GM12801 (cell line): ENCODE measurements around the gene MLX.

Experiments
- TF ChIP-seq, protein P1 (sequence below): IDR thresholded peaks from one replicate; pipeline ENCODE4 v1.5.1; 2011; ENCODE audit warnings: control low read depth; ENCODE audit not compliant: insufficient read length; ENCODE audit errors: extremely low read depth

The MLX gene

DNA sequence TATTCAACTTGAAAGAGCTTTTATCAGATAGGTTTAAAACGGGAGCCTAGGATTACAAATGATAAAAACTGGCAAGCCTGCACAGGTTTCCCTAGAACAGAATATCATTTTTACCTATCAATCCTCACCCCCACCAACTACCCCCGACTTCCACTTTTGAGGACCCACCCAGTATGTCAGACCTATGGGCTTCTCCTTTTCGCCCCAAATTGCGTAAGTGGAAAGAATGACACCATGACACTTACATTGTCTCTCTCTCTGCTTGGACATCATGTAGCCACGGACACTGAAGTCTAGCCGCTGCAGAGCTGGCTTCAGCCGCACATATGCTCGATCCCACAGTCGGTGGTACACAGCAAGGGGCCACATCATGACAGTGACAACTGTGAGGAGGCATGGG, 18.0 kb downstream of the MLX start:
- TF ChIP-seq, protein P1, sequence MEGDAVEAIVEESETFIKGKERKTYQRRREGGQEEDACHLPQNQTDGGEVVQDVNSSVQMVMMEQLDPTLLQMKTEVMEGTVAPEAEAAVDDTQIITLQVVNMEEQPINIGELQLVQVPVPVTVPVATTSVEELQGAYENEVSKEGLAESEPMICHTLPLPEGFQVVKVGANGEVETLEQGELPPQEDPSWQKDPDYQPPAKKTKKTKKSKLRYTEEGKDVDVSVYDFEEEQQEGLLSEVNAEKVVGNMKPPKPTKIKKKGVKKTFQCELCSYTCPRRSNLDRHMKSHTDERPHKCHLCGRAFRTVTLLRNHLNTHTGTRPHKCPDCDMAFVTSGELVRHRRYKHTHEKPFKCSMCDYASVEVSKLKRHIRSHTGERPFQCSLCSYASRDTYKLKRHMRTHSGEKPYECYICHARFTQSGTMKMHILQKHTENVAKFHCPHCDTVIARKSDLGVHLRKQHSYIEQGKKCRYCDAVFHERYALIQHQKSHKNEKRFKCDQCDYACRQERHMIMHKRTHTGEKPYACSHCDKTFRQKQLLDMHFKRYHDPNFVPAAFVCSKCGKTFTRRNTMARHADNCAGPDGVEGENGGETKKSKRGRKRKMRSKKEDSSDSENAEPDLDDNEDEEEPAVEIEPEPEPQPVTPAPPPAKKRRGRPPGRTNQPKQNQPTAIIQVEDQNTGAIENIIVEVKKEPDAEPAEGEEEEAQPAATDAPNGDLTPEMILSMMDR: no peak

DNA sequence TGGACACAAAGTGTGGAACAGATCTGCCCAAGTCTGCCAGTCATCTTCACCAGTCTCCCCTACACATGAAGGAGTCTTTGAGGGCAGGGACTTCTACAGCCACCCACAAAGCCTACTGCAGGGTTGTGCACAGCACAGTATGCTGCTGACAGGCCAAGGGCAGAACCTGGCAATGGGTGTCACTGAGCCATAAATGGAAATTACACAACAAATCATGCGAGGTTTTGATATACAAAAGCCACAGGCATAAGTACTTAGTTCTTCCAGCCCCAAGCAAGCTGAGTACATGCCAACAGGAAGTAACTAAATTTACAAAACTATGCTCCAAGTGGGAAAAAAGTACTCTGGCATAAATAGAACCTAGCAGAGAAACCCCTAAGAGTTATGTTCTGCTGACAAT, 18.5 kb downstream of the MLX start:
- TF ChIP-seq, protein P1: no peak

DNA sequence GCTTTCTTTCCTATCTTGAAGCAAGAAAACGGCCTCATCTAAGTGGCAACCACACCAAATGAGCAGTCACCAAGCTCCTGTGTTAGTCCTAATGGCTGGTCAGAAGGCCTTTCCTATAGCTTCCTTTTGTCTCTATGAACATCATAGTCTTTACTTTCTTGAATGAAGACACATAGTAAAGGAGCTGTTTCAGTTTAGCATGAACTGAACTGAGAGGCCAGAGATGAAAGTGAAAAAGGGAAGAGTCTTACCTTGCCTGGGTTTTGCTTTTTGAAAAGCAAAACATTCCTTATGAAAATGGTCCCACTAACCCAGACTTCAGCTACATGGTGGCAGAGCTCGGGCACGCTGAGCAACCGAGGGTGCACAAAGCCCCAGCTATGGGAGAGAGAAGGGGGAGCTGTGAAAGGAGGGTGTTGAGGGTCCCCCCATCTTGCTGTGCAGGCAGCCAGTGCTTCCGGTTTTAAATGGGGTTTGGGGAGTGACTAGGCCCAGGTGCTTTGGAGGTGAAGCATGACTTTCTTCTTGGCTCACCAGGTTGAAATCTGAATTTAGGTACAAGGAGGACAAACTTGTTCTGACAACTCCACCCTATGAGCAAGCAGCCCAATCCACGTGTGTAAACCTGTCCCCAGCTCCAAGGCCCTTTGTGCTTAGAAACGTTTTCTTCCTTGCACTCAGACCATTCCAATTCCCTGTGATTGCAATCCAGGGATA, 19.8 kb downstream of the MLX start:
- TF ChIP-seq, protein P1: no peak

DNA sequence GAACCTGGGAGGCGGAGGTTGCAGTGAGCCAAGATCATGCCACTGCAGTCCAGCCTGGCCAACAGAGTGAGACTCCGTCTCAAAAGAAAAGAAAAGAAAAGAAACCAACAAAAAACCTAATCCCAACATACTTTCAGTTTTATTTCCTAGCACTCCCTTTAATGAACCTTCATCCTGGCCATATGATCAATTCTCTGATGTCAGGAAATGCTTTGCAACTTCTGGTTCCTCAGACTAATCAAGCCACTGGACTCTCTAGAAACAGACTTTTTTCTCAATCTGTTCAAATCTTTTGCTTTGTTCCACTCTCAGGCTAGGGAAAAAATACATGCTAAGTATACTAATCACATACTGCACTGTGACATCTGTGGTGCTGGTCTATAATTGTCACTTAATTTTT, 24.0 kb downstream of the MLX start:
- TF ChIP-seq, protein P1: no peak

DNA sequence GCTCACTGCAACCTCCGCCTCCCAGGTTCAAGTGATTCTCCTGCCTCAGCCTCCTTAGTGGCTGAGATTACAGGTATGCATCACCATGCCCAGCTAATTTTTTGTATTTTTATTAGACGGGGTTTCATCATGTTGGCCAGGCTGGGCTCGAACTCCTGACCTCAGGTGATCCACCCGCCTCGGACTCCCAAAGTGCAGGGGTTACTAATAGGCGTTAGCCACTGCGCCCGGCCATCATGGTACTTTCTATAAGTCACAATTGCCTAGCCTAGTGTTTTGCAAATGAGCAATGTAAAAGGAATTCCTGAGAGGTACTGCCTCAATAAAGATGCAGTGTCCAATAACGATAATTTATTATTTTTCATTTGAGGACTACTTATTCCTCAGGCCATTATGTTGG, 24.5 kb downstream of the MLX start:
- TF ChIP-seq, protein P1: no peak

DNA sequence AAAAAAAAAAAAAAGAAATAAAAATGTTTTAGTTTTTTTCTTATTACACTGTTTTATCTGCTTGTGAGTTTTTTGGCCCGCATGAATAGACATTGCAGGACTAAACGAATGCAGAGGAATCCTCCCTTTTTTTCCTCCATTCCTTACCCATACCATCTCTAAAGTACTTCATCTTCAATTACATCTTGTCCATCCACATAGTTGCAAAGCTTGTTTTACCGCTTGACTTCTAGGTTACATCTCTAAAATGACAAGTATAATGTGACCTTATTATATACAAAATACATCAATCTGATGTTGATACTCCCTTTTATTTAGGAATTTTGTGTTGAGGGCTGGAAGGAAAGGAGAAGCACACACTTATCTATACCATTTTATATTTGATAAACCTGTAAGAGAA, 29.5 kb downstream of the MLX start:
- TF ChIP-seq, protein P1: no peak

DNA sequence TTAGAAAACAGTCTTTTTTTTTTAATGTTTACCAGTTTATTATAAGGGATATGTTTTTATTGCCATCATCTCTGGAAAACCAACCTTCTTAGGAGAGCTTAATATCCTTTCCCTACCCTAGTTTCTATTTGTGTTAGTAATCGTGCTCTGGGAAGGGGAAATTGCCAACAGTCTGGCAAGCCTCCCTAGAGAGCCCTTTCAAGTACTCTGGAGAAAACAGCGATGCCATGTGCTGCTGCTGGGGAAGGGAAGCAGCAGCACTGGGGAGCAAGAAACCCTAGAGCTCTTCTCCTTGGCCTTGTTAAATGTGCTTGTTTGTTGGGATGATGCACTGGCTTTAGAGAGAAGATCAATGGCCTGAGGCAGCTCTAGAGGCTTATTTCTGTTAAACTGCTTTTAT, 32.0 kb downstream of the MLX start:
- TF ChIP-seq, protein P1: no peak
